Natural killer cell (primary cell): ENCODE measurements around the gene LGALS3. TPM values are rescaled to one million over a fixed set of nuclear protein-coding genes. Genes with fewer than 3 reads are reported as not detected.

Source experiments
- ATAC-seq, 3 donors: fragments of 150-1000 bp in 2 of 3; fragments of 200-7000 bp in 1 of 3; cut with Tn5 transposase; 1 replicate in 1 of 3; 2 replicates in 2 of 3; pipeline ENCODE4 v1.10.0; 2021; ENCODE audit warnings: mild to moderate bottlenecking in 2 of 3, moderate library complexity in 2 of 3
- DNase-seq, 2 donors: peaks; one replicate each; pipeline versions ENCODE4 v3.0.0 to v3.0.0-alpha.2; 2013 to 2021; ENCODE audit warnings: mixed read lengths in 1 of 2
- H3K27ac ChIP-seq: one replicate; pipeline ENCODE4 v1.5.1; 2013; ENCODE audit warnings: mild to moderate bottlenecking, low read length
- H3K27me3 ChIP-seq: one replicate; pipeline ENCODE4 v1.6.1; 2013; ENCODE audit warnings: low read length; ENCODE audit not compliant: control insufficient read depth, insufficient read depth
- H3K36me3 ChIP-seq: one replicate; pipeline ENCODE4 v1.6.1; 2013; ENCODE audit warnings: low read length; ENCODE audit not compliant: control insufficient read depth, insufficient read depth
- H3K4me1 ChIP-seq: one replicate; pipeline ENCODE4 v1.6.1; 2013; ENCODE audit warnings: low read length; ENCODE audit not compliant: control insufficient read depth, insufficient read depth
- H3K4me3 ChIP-seq: one replicate; pipeline ENCODE4 v1.5.1; 2013; ENCODE audit warnings: low read length
- H3K9me3 ChIP-seq: one replicate; pipeline ENCODE4 v1.6.1; 2013; ENCODE audit warnings: low read length; ENCODE audit not compliant: control insufficient read depth, insufficient read depth
- H3K27ac Mint-ChIP-seq, 2 donors: one replicate each; pipeline ENCODE4 v1.8.0; 2022; ENCODE audit warnings: mild to moderate bottlenecking in 2 of 2, mixed read lengths in 2 of 2, moderate library complexity in 1 of 2
- H3K27me3 Mint-ChIP-seq, 2 donors: one replicate each; pipeline ENCODE4 v1.8.0; 2022; ENCODE audit warnings: low read depth in 2 of 2, mixed read lengths in 2 of 2
- H3K36me3 Mint-ChIP-seq: one replicate; pipeline ENCODE4 v1.8.0; 2022; ENCODE audit warnings: mixed read lengths
- H3K4me1 Mint-ChIP-seq, 2 donors: one replicate each; pipeline ENCODE4 v1.8.0; 2022; ENCODE audit warnings: mixed read lengths in 2 of 2
- H3K4me3 Mint-ChIP-seq: one replicate; pipeline ENCODE4 v1.8.0; 2022; ENCODE audit warnings: mild to moderate bottlenecking, moderate library complexity, mixed read lengths
- H3K9me3 Mint-ChIP-seq, 2 donors: one replicate each; pipeline ENCODE4 v1.8.0; 2022; ENCODE audit warnings: mixed read lengths in 2 of 2
- WGBS: methylation state at CpG from one replicate; pipeline ENCODE4 v1.1.7; 2013; ENCODE audit warnings: missing lambda C conversion rate; ENCODE audit not compliant: insufficient coverage; 5-methylcytosine and 5-hydroxymethylcytosine counted together
- intact Hi-C: fragments of 100-400 bp; cut with micrococcal nuclease; formaldehyde crosslinking; loops from one replicate; pipeline ENCODE4 v1.14.2; 2022
- total RNA-seq, 4 donors: library from RNA; stranded (reverse); fragments of 120-200 nt in 1 of 4; gene quantifications; one replicate each; pipeline versions ENCODE4 v1.2.3 to v1.2.4, GENCODE V29; 2013 to 2022
- TF ChIP-seq, protein P1 (sequence below): fragments of 200-600 bp; IDR thresholded peaks from one replicate; pipeline ENCODE4 v1.8.0; 2022; ENCODE audit warnings: antibody characterized with exemption

Gene LGALS3
- total RNA-seq, 3 donors from 2014 or later (not counting 1 experiment from before 2014, with no cell fraction given): 10.8 to 35.7 (median 17.1) TPM

DNA sequence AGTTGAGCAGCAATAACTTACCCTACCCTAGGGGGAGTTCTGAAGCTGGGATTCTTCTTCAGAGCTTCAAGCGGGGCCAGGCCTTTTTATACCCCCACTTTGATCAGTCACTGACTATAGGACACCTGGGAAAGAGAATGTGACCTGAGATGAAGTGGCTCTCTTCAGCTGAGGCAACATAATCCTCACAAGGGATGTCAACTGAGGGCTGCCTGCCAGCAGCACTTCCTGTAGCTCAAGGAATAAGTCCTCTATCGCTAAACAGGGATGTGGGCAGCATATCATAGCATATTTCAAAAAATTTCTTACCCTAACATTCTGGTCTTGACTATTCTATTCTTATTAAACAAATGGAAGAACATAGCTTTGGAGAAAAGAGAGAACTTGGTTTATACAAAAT lies 17.4 kb downstream of the LGALS3 start:
- no peaks in the 10 kb centered on the region for H3K36me3 ChIP-seq
- WGBS: 100% methylated on average over 1 of the region's 2 CpGs
- no peak overlapping the region for H3K27ac Mint-ChIP-seq

GRCh38 chr14:55151601-55152000 lies 22.5 kb downstream of the LGALS3 start:
- Histone ChIP-seq H3K4me3 (no peak overlapping the region), H3K4me1 (no peaks in the 10 kb centered on the region), H3K9me3 (no peaks in the 10 kb centered on the region), H3K27me3 (no peaks in the 10 kb centered on the region), H3K36me3 (no peaks in the 10 kb centered on the region), H3K27ac (no peak overlapping the region)
- Mint-ChIP-seq H3K36me3 (no peaks in the 10 kb centered on the region), H3K4me3 (no peak overlapping the region), H3K27me3 (no peaks in the 10 kb centered on the region), H3K27ac (no peak overlapping the region), H3K9me3 (no peaks in the 10 kb centered on the region), H3K4me1 (no peaks in the 10 kb centered on the region)
- TF ChIP-seq, protein P1, sequence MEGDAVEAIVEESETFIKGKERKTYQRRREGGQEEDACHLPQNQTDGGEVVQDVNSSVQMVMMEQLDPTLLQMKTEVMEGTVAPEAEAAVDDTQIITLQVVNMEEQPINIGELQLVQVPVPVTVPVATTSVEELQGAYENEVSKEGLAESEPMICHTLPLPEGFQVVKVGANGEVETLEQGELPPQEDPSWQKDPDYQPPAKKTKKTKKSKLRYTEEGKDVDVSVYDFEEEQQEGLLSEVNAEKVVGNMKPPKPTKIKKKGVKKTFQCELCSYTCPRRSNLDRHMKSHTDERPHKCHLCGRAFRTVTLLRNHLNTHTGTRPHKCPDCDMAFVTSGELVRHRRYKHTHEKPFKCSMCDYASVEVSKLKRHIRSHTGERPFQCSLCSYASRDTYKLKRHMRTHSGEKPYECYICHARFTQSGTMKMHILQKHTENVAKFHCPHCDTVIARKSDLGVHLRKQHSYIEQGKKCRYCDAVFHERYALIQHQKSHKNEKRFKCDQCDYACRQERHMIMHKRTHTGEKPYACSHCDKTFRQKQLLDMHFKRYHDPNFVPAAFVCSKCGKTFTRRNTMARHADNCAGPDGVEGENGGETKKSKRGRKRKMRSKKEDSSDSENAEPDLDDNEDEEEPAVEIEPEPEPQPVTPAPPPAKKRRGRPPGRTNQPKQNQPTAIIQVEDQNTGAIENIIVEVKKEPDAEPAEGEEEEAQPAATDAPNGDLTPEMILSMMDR: no peak
- intact Hi-C loops: no loop called here
- WGBS: no CpG with 5 or more reads among the region's 1 CpG
- DNase-seq: no peak
- no peak for ATAC-seq

More for the DNA sequence above, 17.4 kb downstream of the LGALS3 start:
- intact Hi-C loops: no loop called here
- H3K4me3 Mint-ChIP-seq: no peak overlapping the region
- H3K9me3 Mint-ChIP-seq: no peaks in the 10 kb centered on the region
- H3K27me3 Mint-ChIP-seq: no peaks in the 10 kb centered on the region
- no peak overlapping the region for H3K4me3 ChIP-seq
- TF ChIP-seq, protein P1: no peak
- ATAC-seq (no peak), DNase-seq (no peak)
- no peaks in the 10 kb centered on the region for H3K27me3 ChIP-seq
- no peak overlapping the region for H3K27ac ChIP-seq
- no peaks in the 10 kb centered on the region for H3K9me3 ChIP-seq
- H3K36me3 Mint-ChIP-seq: no peaks in the 10 kb centered on the region
- no peaks in the 10 kb centered on the region for H3K4me1 Mint-ChIP-seq
- no peaks in the 10 kb centered on the region for H3K4me1 ChIP-seq

GRCh38 chr14:55152052-55152753 lies 23.2 kb downstream of the LGALS3 start:
- intact Hi-C loops: no loop called here
- no peaks in the 10 kb centered on the region for H3K9me3 Mint-ChIP-seq
- H3K4me3 Mint-ChIP-seq: no peak overlapping the region
- H3K4me1 Mint-ChIP-seq: no peaks in the 10 kb centered on the region
- no peaks in the 10 kb centered on the region for H3K9me3 ChIP-seq
- H3K4me3 ChIP-seq: no peak overlapping the region
- no peak overlapping the region for H3K27ac Mint-ChIP-seq
- H3K4me1 ChIP-seq: no peaks in the 10 kb centered on the region
- H3K27me3 Mint-ChIP-seq: no peaks in the 10 kb centered on the region
- H3K36me3 Mint-ChIP-seq: no peaks in the 10 kb centered on the region
- H3K36me3 ChIP-seq: no peaks in the 10 kb centered on the region
- H3K27ac ChIP-seq: no peak overlapping the region
- WGBS: no CpG with 5 or more reads among the region's 1 CpG
- ATAC-seq (no peak), DNase-seq (no peak)
- TF ChIP-seq, protein P1: no peak
- no peaks in the 10 kb centered on the region for H3K27me3 ChIP-seq

GRCh38 chr14:55153951-55154350 lies 24.9 kb downstream of the LGALS3 start:
- Mint-ChIP-seq H3K4me3 (no peak overlapping the region), H3K4me1 (no peaks in the 10 kb centered on the region), H3K9me3 (no peaks in the 10 kb centered on the region), H3K36me3 (no peaks in the 10 kb centered on the region), H3K27ac (no peak overlapping the region), H3K27me3 (no peaks in the 10 kb centered on the region)
- Histone ChIP-seq H3K27me3 (no peaks in the 10 kb centered on the region), H3K27ac (no peak overlapping the region), H3K4me3 (no peak overlapping the region), H3K9me3 (no peaks in the 10 kb centered on the region), H3K36me3 (no peaks in the 10 kb centered on the region), H3K4me1 (no peaks in the 10 kb centered on the region)
- TF ChIP-seq, protein P1: no peak
- ATAC-seq: no peak
- WGBS: 100% methylated on average over 3 of the region's 3 CpGs
- DNase-seq: no peak
- intact Hi-C loops: no loop called here
